IPS-18c (cell line): ENCODE data around the gene TFB2M.
A peak's percentile ranks its signal among the peaks of the same experiment; 100 is the strongest.
"Not testable (repeated sequence)": the region's sequence is repeated elsewhere in the genome, so short reads cannot be mapped to it uniquely, and the experiment has no call there.

Source experiments
- H3K4me3 ChIP-seq: 2 replicates; pipeline ENCODE4 v1.7.0; 2013; ENCODE audit warnings: low read depth, mild to moderate bottlenecking, low read length, moderate library complexity; ENCODE audit not compliant: insufficient read depth
- H3K9me3 ChIP-seq: one replicate; pipeline ENCODE4 v1.6.1; 2013; ENCODE audit warnings: mild to moderate bottlenecking, low read length, moderate library complexity; ENCODE audit not compliant: control insufficient read depth, insufficient read depth

Gene TFB2M

GRCh38 chr1:246566813-246567645 lies 968 bp upstream of the TFB2M start:
- peak overlapping the region; percentile 97 for H3K4me3 ChIP-seq
- no peaks in the 10 kb centered on the region for H3K9me3 ChIP-seq

GRCh38 chr1:246565751-246566127 lies 322 bp downstream of the TFB2M start:
- H3K9me3 ChIP-seq, result no peaks in the 10 kb centered on the region
- H3K4me3 ChIP-seq, result peak overlapping the region; percentile 97

DNA sequence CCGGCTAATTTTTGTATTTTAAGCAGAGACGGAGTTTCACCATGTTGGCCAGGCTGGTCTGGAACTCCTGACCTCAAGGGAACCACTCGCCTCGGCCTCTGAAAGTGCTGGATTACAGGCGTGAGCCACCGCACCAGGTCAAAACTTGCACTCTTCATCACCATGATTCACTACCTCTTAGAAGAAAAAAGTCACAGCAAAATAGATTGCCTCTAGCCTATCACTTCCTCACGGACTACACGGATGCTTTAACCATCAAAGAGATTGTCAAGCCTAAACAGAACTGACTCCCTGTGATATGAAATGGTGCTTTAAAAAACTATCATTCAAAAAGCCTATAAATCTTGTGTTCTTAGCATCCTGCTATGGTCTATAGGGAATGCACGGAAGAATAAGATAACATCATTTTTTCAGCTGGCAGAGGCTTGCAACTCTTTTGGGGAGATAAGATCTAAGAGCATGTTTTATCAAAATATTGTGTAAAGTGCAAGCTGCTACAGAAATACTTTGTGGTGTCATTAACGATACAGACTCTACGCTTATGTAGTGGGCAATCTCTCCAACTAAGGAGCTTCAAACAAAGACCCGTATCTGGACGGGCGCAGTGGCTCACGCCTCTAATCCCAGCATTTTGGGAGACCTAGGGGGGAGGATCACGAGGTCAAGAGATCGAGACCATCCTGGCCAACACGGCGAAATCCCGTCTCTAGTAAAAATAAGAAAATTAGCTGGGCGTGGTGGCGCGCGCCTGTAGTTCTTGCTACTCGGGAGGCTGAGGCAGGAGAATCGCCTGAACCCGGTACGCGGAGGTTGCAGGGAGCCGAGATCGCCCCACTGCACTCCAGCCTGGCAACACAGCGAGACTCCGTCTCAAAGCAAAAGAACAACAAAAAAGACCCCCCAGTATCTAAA lies 966 bp downstream of the TFB2M start:
- H3K9me3 ChIP-seq, result no peaks in the 10 kb centered on the region

DNA sequence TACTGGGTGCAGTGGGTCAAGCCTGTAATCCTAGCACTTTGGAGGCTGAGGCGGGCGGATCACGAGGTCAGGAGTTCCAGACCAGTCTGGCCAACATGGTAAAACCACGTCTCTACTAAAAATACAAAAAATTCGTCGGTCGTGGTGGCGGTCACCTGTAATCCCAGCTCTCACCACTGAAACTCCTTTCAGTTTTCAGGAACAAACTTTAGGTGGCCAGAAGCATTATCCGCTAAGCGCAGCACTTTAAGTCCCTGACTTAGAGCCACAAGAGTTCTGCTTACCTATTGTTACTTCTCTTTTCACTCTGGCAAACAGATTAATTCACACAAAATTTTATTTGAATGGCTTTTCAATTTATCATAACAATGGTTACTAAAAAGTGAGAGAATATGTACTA lies 5.2 kb downstream of the TFB2M start:
- H3K9me3 ChIP-seq, result not testable (repeated sequence)

More for the DNA sequence above, 966 bp downstream of the TFB2M start:
- H3K4me3 ChIP-seq, result peak overlapping the region; percentile 97

DNA sequence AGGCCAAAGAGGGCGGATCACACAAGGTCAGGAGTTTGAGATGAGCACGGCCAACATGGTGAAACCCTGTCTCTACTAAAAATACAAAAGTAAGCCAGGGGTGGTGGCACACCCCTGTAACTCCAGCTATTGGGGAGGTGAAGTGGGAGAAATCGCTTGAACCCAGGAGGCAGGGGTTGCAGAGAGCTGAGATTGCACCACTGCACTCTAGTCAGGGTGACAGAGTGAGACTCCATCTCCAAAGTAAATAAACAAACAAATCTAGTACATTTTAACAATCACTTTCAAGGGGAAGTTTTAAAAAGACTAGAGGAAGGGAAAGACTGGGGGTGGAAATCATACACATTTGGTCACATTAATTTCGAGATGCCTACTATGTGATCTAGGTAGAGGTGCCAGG lies 6.8 kb downstream of the TFB2M start:
- Histone ChIP-seq H3K4me3 (no peak overlapping the region), H3K9me3 (no peaks in the 10 kb centered on the region)

More for the DNA sequence above, 5.2 kb downstream of the TFB2M start:
- not testable (repeated sequence) for H3K4me3 ChIP-seq

GRCh38 chr1:246558041-246558440 lies 8.0 kb downstream of the TFB2M start:
- Histone ChIP-seq H3K9me3 (no peaks in the 10 kb centered on the region), H3K4me3 (no peak overlapping the region)

GRCh38 chr1:246554201-246554600 lies 11.9 kb downstream of the TFB2M start:
- Histone ChIP-seq H3K9me3 (no peaks in the 10 kb centered on the region), H3K4me3 (no peak overlapping the region)

- Histone ChIP-seq H3K4me3 (no peak overlapping the region), H3K9me3 (no peaks in the 10 kb centered on the region)
Observed at GRCh38 chr1:246552110-246552509, 14.0 kb downstream of the TFB2M start.

GRCh38 chr1:246550402-246550801 lies 15.7 kb downstream of the TFB2M start:
- Histone ChIP-seq H3K9me3 (no peaks in the 10 kb centered on the region), H3K4me3 (no peak overlapping the region)

- no peak overlapping the region for H3K4me3 ChIP-seq
- H3K9me3 ChIP-seq, result no peaks in the 10 kb centered on the region
Observed at GRCh38 chr1:246549665-246550064, 16.4 kb downstream of the TFB2M start.

GRCh38 chr1:246544001-246544400 lies 22.1 kb downstream of the TFB2M start:
- Histone ChIP-seq H3K9me3 (no peaks in the 10 kb centered on the region), H3K4me3 (no peak overlapping the region)

GRCh38 chr1:246540738-246541491 lies 25.1 kb downstream of the TFB2M start:
- H3K9me3 ChIP-seq, result no peaks in the 10 kb centered on the region
- H3K4me3 ChIP-seq, result no peak overlapping the region

- Histone ChIP-seq H3K9me3 (no peaks in the 10 kb centered on the region), H3K4me3 (no peak overlapping the region)
Observed at GRCh38 chr1:246537887-246538286, 28.2 kb downstream of the TFB2M start.

GRCh38 chr1:246537441-246537840 lies 28.6 kb downstream of the TFB2M start:
- Histone ChIP-seq H3K4me3 (no peak overlapping the region), H3K9me3 (no peaks in the 10 kb centered on the region)

DNA sequence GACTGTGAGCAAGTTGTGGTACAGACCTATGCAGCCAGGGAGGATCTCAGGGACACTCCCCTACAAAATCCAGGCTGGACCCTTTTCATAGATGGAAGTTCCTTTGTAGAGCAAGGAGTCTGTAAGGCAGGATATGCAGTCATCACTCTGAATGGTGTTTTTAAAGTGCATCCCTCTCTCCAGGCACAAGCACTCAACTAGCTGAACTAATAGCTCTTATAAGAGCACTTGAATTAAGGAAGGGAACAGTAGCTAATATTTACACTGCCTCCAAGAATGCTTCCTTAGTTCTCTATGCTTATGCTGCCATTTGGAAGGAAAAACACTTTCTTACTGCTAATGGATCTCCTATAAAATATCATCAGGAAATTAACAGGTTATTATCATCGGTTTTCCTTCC lies 31.9 kb downstream of the TFB2M start:
- Histone ChIP-seq H3K9me3 (peaks cover 10% of the 10 kb centered on the region), H3K4me3 (no peak overlapping the region)

DNA sequence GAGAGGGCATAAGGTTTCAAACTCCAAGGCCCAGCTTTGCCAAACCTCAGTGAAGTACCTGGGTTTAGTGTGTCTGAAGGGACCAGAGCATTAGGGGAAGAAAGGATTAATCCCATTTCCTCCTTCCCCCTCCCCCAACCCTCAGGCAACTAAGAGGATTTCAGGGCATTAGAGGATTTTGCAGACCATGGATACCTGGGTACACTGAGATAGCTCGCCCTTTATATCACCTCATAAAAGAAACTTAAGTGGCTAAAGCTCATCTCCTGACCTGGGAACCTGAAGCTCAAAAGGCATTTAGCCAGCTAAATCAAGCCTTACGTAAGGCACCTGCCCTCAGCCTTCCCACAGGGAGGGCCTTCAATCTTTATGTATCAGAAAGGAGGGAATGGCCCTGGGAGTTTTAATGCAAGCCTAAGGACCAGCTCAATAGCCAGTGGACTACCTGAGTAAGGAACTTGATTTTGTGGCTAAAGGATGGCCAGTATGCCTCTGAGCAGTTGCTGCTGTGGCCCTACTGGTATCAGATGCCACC lies 32.6 kb downstream of the TFB2M start:
- H3K4me3 ChIP-seq, result no peak overlapping the region
- peaks cover 11% of the 10 kb centered on the region for H3K9me3 ChIP-seq

- Histone ChIP-seq H3K9me3 (peaks cover 11% of the 10 kb centered on the region), H3K4me3 (no peak overlapping the region)
Observed at GRCh38 chr1:246532519-246532918, 33.5 kb downstream of the TFB2M start.
